ENCODE measurements around the gene TMLHE.
"Not testable (repeated sequence)": the region's sequence is repeated elsewhere in the genome, so short reads cannot be mapped to it uniquely, and the experiment has no call there.

TMLHE gene, protein sequence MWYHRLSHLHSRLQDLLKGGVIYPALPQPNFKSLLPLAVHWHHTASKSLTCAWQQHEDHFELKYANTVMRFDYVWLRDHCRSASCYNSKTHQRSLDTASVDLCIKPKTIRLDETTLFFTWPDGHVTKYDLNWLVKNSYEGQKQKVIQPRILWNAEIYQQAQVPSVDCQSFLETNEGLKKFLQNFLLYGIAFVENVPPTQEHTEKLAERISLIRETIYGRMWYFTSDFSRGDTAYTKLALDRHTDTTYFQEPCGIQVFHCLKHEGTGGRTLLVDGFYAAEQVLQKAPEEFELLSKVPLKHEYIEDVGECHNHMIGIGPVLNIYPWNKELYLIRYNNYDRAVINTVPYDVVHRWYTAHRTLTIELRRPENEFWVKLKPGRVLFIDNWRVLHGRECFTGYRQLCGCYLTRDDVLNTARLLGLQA

DNA sequence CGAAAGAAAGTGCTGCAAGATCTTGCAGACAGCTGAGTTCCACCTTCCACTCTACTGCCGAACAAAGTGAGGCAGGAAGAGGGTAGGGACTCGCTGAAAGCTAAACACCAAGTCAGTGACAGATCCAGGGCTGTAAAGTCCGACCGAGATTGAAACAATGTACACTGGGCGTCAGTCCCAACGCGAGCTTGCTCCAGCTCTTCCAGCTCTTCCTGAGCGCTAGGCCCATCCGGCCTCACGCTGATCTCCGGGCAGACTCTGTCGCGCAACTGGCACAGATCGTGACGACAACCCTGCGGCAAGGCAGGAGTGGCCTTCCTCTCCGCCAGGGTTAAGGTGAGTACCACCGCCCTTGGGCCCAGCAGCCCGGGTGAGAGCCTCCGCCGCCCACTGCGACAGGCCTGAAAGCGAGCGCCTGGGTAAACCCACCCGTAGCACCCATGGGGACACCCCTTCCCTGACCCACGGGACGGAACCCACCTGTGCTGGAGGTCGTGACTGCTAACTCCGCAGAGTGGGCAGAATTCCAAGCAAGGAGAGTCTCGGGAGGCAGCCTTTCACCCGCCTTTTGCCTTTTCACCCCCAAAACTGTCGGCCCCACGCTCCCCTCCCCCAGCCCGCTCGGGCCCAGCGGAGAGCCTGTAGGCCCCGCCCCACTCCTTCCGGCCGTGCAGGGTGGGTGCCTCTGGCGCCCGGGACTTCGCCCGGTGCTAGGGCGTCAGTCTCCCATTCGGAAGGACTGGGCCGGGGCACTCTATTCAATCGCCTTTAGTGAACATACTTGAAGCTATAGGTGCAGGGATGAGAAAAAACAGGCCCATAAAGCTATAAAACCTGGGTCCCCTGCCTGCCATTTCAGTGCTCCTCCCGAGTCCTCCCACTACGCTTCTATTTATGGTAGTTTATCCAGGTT, at the start of gene TMLHE, which contains the start of gene SPRY3:
TMLHE (minus strand) TSS at position 641 of the 913 bp plus-strand sequence. CDS start 67,676 bp downstream, outside the sequence.
SPRY3 (plus strand) TSS at position 275 of the 913 bp plus-strand sequence.
- DNase-seq: peak; percentile 85

DNA sequence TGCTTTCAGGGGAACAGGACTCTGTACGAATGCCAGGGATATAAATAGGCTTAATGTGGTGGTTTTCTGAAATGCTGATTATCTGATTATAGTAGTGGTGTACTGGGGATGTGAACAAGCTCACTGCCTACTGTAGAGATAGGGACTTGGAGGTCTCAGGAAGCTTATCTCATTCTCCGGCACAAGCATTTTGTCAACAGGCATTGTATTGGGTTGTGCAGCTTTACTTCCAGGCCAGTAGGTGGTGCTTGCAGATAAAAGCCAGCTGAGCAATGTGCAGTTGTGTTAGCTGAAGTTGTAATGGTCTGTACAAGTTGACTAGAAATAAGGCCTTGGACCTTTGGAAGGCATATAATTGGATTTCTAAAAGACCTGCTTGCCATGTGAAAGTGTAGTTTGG, 49.5 kb upstream of the TMLHE start:
- DNase-seq: no peak

DNA sequence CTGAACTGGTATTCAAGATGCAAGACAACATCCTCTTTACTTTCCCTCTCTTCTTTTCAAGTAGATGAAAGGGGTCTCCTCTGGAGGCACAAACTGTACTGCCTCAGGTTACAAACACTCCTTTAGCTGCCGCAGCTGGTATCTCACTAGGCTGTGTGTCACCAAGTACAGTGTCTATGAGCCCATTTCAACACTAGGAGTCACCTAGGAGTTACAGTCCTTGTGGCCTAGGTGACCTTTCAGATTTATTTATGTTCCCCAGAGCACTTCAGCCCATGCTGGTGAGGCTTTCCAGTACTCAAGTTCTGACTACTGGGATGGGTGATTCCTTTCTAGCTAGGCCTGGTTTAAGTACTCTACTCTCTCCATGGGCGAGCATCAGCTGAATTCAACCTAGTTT, 32.4 kb upstream of the TMLHE start:
- no peak for DNase-seq

DNA sequence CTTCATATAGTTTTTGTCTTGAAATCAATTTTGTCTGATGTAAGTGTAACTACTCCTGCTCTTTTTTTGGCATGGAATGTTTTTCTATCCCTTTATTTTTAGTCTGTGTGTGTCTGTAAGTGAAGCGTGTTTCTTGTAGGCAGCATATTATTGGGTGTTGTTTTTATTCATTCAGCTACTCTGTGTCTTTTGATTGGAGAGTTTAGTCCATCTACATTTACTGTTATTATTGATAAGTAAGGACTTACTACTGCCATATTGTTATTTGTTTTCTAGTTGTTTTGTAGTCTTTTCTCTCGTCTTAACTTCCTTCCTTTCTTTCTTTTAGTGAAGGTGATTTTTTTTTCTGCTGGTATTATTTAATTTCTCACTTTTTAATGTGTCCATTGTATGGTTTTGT, 30.5 kb upstream of the TMLHE start:
- no peak for DNase-seq

DNA sequence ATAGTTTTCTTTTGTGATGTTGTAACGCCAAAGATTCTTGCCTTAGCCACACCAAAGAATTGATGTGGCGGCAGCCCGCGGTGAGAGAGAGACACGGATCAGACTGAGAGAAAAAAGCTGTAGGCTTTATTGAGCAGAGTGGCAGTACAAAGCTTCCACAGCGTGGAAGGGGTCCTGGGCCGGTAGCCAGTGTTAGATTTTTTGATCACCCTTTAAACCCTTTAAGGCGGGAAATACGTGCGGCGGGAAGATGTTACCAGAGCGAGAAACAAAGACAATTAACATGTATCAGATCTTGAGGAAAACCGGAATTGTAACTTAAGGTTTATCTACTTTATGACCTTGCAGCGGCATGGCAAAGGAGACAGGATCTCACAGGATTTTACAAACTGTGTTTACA, 28.6 kb upstream of the TMLHE start:
- DNase-seq: not testable (repeated sequence)

DNA sequence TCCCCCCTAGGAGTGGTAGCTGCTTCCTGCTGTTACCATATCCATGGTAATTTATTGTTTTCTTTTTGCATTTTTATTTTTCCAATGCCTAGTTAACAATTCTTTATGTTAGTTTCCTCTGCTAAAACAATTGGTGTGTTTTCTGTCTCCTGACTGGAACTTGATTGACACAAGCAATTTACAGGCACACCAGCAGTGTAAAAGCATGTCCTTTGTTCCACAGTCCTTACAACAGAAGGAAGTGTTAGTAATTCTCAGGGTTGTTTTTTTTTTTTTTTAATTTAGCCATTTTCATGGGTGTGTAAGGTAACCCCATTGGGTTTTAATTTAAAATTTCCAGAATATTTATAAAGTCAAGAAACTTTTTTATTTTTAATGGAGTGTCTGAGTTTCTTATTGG, 25.0 kb upstream of the TMLHE start:
- DNase-seq: no peak

DNA sequence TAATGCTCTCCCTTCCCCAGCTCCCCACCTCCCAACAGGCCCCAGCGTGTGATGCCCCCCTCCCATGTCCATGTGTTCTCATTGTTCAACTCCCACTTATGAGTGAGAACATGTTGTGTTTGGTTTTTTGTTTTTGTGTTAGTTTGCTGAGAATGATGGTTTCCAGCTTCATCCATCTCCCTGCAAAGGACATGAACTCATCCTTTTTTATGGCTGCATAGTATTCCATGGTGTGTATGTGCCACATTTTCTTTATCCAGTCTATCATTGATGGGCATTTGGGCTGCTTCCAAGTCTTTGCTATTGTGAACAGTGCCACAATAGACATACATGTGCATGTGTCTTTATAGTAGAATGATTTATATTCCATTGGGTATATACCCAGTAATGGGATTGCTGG, 22.3 kb upstream of the TMLHE start:
- DNase-seq: not testable (repeated sequence)

DNA sequence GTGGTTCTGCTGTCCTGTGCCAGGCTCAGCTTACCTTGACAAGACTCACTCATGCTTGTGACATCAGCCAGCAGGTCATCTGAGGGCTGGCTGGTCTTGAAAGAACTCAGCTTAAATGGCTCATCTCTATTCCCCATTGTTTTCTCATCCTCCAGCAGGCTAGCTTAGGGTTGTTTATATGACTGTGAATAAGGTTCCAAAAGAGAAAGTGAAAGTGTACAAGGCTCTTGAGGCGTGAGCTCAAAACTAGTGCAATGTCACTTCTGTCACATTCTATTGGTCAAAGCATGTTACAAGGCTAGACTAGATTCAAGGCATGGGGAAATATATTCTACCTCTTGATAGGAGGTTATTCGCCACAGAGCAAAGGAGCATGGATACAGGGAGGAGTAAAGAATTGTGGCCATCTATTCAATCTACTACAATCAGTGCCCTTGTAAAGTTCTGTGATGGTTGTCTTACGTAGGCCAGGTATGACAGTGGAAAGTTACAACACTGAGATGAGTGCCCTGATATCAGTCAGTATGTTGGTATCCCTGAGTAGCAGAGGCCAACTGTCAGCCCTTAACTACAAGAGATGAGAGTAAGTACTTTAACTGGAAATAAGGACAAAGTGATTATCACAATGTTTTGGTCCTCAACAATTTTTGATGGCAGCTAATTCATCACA, 19.8 kb upstream of the TMLHE start:
- DNase-seq: no peak

DNA sequence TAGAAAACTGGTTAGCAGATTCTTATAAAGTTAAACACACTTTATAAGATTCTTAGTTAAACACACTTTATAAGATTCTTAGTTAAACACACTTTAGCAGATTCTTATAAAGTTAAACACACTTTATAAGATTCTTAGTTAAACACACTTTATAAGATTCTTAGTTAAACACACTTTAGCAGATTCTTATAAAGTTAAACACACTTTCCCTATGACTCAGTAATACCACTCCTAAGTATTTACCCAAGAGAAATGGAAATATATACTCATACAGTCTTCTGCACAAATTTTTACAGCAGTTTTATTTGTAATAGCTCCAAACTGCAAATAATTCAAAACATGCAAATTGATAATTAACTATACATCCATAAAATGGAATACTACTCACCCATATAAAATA, 7.4 kb upstream of the TMLHE start:
- DNase-seq: not testable (repeated sequence)

DNA sequence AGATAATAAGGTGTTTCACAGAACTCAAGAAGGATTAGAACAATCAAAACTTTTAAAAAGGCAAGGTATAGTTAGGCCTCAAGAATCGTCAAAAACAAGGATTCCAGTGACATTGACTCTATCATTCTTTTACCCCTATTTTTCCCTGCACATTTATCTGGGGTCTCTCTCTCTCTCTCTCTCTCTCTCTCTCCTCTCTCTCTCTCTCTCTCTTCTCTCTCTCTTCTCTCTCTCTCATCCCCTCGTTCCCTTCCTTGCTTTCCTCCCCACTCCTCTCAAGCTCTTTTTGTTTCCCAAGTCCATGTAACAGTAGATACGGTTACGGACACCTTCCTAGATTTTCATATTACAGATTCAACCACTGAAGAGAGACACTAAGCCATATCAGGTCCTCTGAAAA, 3.2 kb upstream of the TMLHE start:
- no peak for DNase-seq

DNA sequence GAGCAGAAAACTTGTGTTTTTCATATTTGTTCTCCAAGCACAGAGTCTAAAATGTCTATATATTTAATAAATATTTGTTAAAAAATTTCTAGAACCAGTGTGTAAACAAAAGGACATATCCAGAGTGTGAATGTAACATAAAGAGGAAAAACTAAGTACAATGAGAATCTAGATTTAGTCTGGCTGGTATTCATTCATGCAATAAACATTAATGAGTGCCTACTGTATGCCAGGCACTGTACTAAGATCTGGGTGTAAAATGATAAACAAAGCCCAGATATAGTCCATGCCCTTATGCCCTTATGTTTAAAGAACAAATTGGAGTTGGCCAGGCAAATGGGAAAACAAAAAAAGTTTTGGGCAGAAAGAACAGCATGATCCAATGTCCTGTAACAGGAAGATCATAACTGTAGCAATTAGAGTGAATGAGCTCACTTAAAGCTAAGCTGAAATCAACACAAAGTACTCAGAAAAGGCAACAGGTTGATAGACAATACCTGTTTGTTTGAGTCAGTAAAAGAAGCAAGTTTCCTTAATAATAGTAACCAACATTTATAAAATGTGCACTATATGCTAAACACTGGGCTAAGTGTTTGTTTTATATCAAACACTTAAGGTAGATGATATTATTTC, 1.3 kb upstream of the TMLHE start:
- no peak for DNase-seq

DNA sequence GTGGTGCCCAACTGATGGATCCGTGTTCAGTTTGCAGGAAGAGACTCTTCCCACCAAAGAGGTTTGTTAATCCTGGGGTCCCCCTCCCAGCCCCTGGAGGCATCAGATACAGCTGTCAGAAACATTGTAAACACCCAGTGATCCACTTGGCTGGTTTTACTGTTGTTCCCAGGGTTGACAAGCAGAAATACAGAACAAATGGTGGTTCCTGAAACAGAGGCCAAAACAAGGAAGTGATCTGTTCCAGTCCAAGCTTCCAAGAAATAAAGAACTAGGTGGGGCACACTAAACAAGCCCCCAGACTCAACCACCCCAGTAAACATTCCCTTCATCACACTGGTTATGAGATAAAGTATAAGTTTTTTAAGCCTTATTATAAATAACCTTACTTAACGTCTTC, 1.4 kb downstream of the TMLHE start:
- DNase-seq: no peak

DNA sequence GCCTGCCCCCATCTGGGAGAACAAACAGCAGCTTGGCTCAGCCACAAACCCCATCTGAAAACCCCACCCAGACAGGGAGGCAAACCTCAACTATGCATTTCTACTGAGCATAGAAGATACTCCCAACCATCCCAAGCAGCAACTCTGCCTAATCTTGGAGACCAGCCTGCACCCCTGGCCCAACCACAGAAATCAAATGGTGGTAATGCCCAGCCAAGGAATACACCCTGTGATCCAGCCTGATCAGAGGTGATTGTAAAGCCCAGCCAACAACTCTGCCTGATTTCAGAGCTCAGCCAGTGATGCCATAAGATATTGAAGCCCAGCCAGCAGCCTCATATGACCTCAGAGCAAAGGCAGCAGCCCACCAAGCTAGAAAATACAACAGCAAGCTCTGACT, 19.8 kb downstream of the TMLHE start:
- no peak for DNase-seq

DNA sequence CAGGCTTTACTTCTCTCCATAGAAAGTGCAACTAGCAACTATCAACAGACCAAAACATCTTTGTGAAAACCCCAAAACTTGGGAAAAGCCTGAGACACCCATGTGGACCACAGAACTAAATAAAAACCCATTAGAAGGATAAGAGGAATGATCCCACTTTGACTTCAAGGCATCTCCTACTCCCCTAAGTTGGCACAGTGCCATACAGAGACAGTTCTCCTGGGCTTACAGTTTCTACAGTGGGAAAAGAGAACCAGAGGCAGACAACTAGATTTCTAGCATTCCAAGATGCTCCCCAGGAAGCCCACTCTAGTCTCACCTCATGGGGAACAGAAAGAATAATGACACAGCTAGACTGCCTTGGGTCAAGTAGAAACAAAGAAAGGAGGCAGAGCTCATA, 20.4 kb downstream of the TMLHE start:
- DNase-seq: no peak

DNA sequence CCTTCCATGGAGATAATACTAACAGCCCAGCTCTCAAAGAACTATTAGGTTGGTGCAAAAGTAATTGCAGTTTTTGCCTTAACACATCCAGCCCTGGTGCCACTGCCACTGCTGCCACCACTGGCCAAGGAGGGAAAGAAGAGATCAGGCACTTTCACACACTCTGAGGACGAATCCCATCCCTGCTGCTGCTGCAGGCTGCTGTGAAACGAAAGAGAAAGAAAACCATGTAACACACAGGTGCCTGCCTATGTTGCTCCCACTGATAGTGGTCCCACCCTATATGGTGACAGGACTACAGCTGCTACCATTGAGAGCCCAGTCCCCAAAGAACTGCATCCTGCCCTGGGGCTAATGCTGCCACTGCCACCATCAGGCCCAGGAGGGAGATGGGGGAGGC, 35.1 kb downstream of the TMLHE start:
- no peak for DNase-seq

DNA sequence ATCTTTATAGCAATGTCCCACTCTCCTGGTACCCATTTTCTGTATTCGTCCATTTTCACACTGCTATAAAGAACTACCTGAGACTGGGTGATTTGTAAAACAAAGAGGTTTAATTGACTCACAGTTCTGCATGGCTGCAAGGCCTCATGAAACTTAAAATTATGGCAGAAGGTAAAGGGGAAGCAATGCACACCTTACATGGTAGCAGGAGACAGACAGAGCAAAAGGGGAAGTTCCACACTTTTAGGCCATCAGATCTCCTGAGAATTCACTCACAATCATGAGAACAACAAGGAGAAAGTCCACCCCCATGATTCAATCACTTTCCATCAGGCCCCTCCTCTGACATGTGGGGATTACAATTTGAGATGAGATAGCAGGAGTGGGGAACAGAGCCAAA, 49.7 kb downstream of the TMLHE start:
- DNase-seq: no peak

DNA sequence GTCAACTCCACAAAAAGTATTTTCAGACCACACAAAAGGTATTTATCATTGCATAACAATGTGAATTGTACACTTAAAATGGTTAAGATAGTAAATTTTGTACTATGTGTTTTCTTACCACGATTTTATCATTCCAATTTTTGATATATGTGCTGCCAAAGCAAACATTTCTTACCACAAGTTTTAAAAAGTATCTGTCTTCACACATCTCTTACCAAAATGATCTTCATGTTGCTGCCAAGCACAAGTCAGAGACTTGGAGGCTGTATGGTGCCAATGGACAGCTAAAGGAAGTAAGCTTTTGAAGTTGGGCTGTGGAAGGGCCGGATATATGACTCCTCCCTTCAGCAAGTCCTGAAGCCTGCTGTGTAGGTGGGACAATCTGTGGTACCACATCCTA, 67.9 kb downstream of the TMLHE start:
- DNase-seq: no peak

DNA sequence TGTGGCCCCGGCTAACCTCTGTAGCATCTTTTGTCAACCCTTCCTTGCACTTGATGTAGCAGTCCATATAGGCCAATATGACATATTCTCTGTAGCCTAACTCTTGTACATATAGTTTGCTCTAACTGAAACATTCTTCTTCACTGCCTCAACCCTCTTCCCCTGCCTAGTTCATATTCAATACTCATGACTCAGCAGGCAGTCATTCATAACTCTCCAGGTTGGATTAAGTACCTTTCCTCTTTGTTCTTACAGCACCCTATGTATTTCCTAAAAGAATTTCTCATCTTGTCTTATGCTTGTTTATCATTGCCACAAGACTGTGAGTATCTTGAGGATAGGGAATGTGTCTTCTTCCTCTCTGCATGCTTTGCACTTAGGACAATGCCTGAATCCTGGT, 76.9 kb downstream of the TMLHE start:
- no peak for DNase-seq

DNA sequence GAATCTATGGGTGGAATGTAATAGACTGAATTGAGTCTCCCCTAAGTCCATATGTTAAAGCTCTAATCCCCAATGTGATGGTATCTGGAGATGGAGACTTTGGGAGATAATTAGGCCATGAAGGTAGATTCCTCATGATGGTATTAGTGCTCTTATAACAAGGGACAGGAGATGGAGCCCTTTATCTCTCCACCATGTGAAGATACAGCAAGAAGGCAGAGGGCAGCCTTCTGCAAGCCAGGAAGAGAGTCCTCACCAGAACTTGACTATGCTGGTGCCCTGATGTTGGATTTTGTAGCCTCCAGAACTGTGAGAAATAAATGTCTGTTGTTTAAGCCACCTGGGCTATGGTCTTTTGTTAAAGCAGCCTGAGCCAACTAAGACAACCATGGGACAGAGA, 78.0 kb downstream of the TMLHE start:
- DNase-seq: no peak

DNA sequence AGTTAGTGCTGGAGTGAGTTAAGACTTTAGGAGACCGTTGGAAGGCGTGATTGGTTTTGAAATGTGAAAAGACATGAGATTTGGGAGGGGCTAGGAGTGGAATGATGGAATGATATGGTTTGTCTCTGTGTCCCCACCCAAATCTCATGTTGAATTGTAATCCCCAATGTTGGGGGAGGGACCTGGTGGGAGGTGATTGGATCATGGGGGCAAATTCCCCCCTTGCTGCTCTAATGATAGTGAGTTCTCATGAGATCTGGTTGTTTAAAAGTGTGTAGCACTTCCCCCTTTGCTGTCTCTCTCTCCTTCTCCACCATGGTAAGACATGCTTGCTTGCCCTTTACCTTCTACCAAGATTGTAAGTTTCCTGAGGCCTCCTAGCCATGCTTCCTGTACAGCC, 85.7 kb downstream of the TMLHE start:
- DNase-seq: not testable (repeated sequence)

DNA sequence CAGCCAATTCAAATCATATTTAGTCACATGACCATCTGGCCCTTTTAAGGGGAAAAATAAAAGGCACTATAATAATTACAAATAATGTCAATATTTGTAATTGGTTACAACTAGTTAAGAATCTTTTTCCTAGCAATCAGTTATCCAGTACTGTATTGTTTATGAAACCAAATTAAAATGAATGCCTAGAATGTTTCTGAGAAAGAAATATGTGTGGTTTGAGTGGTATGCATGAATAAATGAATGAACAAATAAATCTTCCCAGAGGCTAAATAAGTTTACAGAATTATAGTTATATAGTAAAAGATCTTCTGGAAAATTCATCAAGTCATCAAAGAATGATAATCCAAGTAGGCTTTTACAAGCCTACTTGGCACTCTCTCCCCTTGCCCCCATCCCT, 98.5 kb downstream of the TMLHE start:
- no peak for DNase-seq

DNA sequence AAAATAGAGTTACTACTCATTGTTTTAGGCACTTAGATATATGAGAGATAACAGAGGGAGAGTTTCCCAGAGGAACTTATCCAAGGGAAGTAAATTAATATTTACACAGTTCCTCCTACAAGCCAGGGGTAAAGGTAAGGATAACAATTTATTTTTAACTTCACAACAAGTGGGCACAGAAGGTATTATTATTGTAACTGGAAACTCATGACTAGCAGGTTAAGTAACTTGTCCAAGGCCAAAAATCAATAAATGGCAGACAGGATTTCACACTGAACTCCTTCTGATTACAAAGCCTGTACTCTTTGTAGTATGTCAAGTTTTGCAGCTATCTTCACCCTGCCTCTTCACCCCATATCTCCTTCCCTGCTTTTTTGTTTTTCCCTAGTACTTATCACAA, 107.5 kb downstream of the TMLHE start:
- DNase-seq: no peak

DNA sequence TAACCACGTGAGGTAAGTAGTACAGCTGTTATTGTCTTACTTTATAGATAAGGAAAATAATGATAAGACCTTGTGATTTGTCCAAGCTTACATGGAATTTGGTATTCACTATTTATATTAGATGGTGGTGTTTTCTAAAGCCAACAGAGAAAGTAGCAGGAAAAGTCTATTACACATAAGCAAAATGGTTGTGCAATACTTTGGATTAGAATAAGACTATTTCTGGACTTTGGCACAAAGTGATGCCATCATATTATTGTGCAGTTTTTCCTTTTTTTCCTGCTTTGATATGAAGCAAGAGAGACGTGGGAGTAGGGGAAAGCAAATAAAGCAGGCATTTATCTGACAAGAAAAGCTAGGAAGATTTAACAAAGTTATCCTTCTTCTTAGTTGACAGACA, 117.6 kb downstream of the TMLHE start:
- not testable (repeated sequence) for DNase-seq
